MM.1S (cell line): ENCODE measurements around the gene TPX2.

ENCODE experiments used
- CTCF ChIP-seq: fragments of 300-600 bp; sonication (generic); IDR thresholded peaks from 2 replicates; pipeline ENCODE4 v1.5.1; 2016; ENCODE audit warnings: antibody characterized with exemption, low read length, mixed read lengths
- EZH2 ChIP-seq: fragments of 300-600 bp; sonication (generic); optimal IDR thresholded peaks from 2 replicates; pipeline ENCODE3; 2017; ENCODE audit warnings: low read depth, mild to moderate bottlenecking, antibody characterized with exemption, low read length, mixed read lengths
- EZH2phosphoT487 ChIP-seq: fragments of 300-600 bp; sonication (generic); IDR thresholded peaks from 2 replicates; pipeline ENCODE4 v1.6.1; 2018; ENCODE audit warnings: antibody characterized with exemption, low read length

DNA sequence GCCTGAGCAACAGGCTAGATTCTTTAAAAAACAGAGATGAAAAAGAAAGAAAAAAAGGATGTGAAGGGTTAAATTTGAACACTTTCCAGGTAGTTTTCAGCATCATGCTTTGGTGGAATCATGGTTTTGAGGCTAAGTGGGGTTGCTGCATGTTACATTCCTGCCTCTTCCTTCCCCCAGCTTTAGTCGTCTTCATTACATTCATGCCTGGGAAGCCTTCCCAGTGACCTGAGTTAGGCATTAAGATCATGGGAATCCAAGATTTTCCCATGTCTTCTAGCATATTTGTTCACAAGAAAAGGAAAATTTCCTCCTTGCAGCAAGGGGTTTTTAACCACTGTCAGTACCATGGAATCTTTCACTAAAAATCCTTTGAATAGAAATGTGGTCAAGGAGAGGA lies 12.0 kb downstream of the TPX2 start:
- TF ChIP-seq CTCF (no peak), EZH2 (no peak), EZH2phosphoT487 (no peak)
